ENCODE results near the gene SMYD3.

DNA sequence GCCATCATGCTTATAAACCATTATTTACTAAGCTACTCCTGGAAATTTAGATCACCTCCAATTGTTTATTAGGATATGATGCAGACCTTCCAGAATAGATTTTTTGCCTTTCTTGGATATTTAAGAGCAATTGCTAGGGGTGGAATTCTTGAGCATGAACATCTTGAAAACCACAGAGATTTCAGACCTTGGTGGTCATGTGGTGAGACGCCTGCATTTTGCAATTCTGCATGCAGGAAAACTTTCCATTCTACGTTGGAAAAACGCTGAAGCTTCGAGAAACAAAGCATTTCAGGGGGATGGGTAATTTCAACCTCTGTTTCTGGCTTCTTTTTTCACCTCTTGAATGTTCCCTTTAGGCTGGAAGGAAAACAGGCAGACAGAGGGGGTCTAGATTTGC is 756.0 kb downstream of the SMYD3 start:
- TF ChIP-seq EZH2 (IDR thresholded peaks at IDR 0.05; ENCODE audit: low read length, missing control alignments) (no peak), CTCF (conservative IDR thresholded peaks at IDR 0.05 in 1 of 2, IDR thresholded peaks at IDR 0.05 in 1 of 2; ENCODE audit: low read depth in 1 of 2, low read length in 2 of 2) (no peak)
